Stomach smooth muscle (tissue), 2 donors: Measurements from ENCODE around the gene DBNL.
A peak's percentile ranks its signal among the peaks of the same experiment; 100 is the strongest.
"Not testable (repeated sequence)": the region's sequence is repeated elsewhere in the genome, so short reads cannot be mapped to it uniquely, and the experiment has no call there.

Source experiments
- H3K27ac ChIP-seq: one replicate; pipeline ENCODE4 v1.7.0; 2013; ENCODE audit warnings: mild to moderate bottlenecking, low read length, inconsistent platforms
- H3K27me3 ChIP-seq, 2 donors: one replicate each; pipeline ENCODE4 v1.7.0; 2013; ENCODE audit warnings: low read length in 2 of 2; ENCODE audit not compliant: insufficient read depth in 2 of 2, control insufficient read depth in 1 of 2
- H3K36me3 ChIP-seq, 2 donors: one replicate each; pipeline ENCODE4 v1.7.0; 2013; ENCODE audit warnings: low read length in 2 of 2; ENCODE audit not compliant: control insufficient read depth in 2 of 2, insufficient read depth in 2 of 2
- H3K4me1 ChIP-seq: one replicate; pipeline ENCODE4 v1.7.0; 2013; ENCODE audit warnings: low read length; ENCODE audit not compliant: control insufficient read depth, insufficient read depth
- H3K4me3 ChIP-seq, 2 donors: one replicate each; pipeline ENCODE4 v1.7.0; 2013; ENCODE audit warnings: low read length in 2 of 2
- H3K9ac ChIP-seq, 2 donors: one replicate each; pipeline ENCODE4 v1.7.0; 2013; ENCODE audit warnings: low read length in 2 of 2, mild to moderate bottlenecking in 1 of 2
- H3K9me3 ChIP-seq, 2 donors: one replicate each; pipeline ENCODE4 v1.7.0; 2013; ENCODE audit warnings: low read length in 2 of 2; ENCODE audit not compliant: control insufficient read depth in 2 of 2
- donor health status: healthy.
- donor health status: Pancreatic carcinoma.

DBNL gene

GRCh38 chr7:44031319-44031718 is 13.2 kb upstream of the DBNL start:
- not testable (repeated sequence) for H3K4me1 ChIP-seq, H3K9me3 ChIP-seq, H3K4me3 ChIP-seq

DNA sequence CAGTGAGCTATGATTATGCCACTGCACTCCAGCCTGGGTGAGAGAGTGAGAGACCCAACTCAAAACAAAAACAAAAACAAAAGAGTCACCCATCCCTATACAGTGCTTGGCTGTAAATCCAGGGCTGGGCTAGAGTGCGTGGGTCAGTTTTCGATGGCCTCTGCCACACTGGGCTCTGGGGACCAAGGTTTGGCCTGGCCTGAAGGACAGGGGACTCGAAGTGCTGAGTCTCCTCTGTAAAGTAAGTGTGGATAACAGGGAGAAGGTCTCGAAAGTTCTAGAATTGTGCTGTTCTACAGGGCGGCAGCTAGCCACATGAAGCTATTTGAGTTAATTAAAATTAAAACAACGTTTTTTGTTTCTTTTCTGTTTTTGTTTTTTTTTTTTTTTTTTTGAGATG is 12.5 kb upstream of the DBNL start:
- H3K9ac ChIP-seq, H3K9me3 ChIP-seq, H3K27ac ChIP-seq, H3K36me3 ChIP-seq, H3K27me3 ChIP-seq, H3K4me1 ChIP-seq, H3K4me3 ChIP-seq: not testable (repeated sequence)

More at GRCh38 chr7:44031319-44031718, 13.2 kb upstream of the DBNL start:
- H3K27me3 ChIP-seq, H3K9ac ChIP-seq, H3K27ac ChIP-seq, H3K36me3 ChIP-seq: not testable (repeated sequence)

GRCh38 chr7:44033971-44034844 is 10.3 kb upstream of the DBNL start:
- not testable (repeated sequence) for H3K27me3 ChIP-seq

GRCh38 chr7:44036364-44036763 is 8.1 kb upstream of the DBNL start:
- H3K27me3 ChIP-seq, H3K9me3 ChIP-seq: not testable (repeated sequence)

More at GRCh38 chr7:44033971-44034844, 10.3 kb upstream of the DBNL start:
- H3K4me3 ChIP-seq, H3K36me3 ChIP-seq, H3K9me3 ChIP-seq, H3K27ac ChIP-seq, H3K4me1 ChIP-seq, H3K9ac ChIP-seq: not testable (repeated sequence)

GRCh38 chr7:44037951-44038350 is 6.6 kb upstream of the DBNL start:
- not testable (repeated sequence) for H3K27ac ChIP-seq, H3K4me3 ChIP-seq, H3K36me3 ChIP-seq, H3K27me3 ChIP-seq, H3K9ac ChIP-seq, H3K9me3 ChIP-seq, H3K4me1 ChIP-seq

More at GRCh38 chr7:44036364-44036763, 8.1 kb upstream of the DBNL start:
- not testable (repeated sequence) for H3K9ac ChIP-seq, H3K36me3 ChIP-seq, H3K4me3 ChIP-seq, H3K4me1 ChIP-seq, H3K27ac ChIP-seq

GRCh38 chr7:44038553-44038952 is 5.9 kb upstream of the DBNL start:
- H3K4me3 ChIP-seq, H3K36me3 ChIP-seq, H3K9ac ChIP-seq, H3K27ac ChIP-seq, H3K9me3 ChIP-seq, H3K27me3 ChIP-seq, H3K4me1 ChIP-seq: not testable (repeated sequence)

GRCh38 chr7:44038961-44039558 is 5.4 kb upstream of the DBNL start:
- H3K9me3 ChIP-seq, H3K36me3 ChIP-seq, H3K27me3 ChIP-seq, H3K9ac ChIP-seq, H3K4me1 ChIP-seq: not testable (repeated sequence)
- peak overlapping the region; percentile 12 to 68 for H3K4me3 ChIP-seq
- H3K27ac ChIP-seq: peak overlapping the region; percentile 24

DNA sequence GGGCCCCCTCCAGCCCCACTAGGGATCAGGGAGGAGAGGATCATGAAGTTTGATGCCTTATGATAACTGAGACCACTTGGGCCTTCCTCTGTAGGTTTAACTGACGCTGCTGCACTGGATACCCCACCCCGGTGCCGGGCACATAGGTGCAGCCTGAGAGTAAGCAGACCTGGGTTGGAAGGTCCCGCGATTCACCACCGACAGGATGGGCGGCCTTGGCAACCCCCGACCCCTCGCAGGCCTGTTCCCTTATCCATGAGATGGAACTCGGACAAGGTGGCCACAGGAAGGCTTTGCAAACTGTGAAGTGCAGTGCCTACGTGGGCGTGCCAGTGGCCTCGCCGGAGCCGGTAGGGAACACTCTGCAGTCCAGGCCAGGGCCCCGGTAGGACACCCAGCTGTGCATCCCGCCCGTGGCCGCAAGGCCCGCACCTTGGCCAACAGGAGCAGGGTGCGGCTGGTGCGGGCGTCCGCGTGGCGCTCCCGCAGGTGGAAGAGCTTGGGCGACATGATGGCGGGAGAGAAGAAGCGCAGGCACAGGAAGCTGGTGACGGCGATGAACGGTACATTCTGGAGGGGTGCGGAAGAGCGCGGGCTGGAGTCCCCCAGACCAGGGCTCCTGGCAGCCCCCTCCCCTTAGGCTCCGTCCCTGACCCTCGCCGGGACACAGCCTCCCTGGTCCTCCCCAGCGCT is 4.6 kb upstream of the DBNL start:
- not testable (repeated sequence) for H3K27me3 ChIP-seq, H3K36me3 ChIP-seq, H3K9ac ChIP-seq, H3K9me3 ChIP-seq, H3K27ac ChIP-seq
- Histone ChIP-seq H3K4me1 (peaks cover 11% of the 10 kb centered on the region), H3K4me3 (peak overlapping the region in 1 of 2 donors; percentile 65)

- Histone ChIP-seq H3K4me1 (peaks cover 16% of the 10 kb centered on the region), H3K4me3 (peak overlapping the region in 1 of 2 donors; percentile 65)
- not testable (repeated sequence) for H3K27ac ChIP-seq, H3K9me3 ChIP-seq, H3K27me3 ChIP-seq, H3K36me3 ChIP-seq, H3K9ac ChIP-seq
Observed at GRCh38 chr7:44040493-44040891, 4.0 kb upstream of the DBNL start.

- no peak overlapping the region for H3K9ac ChIP-seq
- no peak overlapping the region for H3K27ac ChIP-seq
- no peaks in the 10 kb centered on the region for H3K27me3 ChIP-seq
- H3K9me3 ChIP-seq: no peaks in the 10 kb centered on the region
- H3K4me3 ChIP-seq: no peak overlapping the region
- H3K36me3 ChIP-seq: peaks cover 6 to 9% of the 10 kb centered on the region in 2 donors
- peaks cover 30% of the 10 kb centered on the region for H3K4me1 ChIP-seq
Observed at GRCh38 chr7:44042221-44042620, 2.3 kb upstream of the DBNL start.

GRCh38 chr7:44043902-44044301 is 600 bp upstream of the DBNL start:
- H3K4me3 ChIP-seq: peak overlapping the region; percentile 65 to 88
- peaks cover 30% of the 10 kb centered on the region for H3K4me1 ChIP-seq
- H3K9me3 ChIP-seq: no peaks in the 10 kb centered on the region
- H3K9ac ChIP-seq: peak overlapping the region; percentile 85 to 94
- H3K27ac ChIP-seq: peak overlapping the region; percentile 75
- H3K27me3 ChIP-seq: no peaks in the 10 kb centered on the region
- peaks cover 6 to 9% of the 10 kb centered on the region in 2 donors for H3K36me3 ChIP-seq
